ENCODE data around the gene C21orf58.

C21orf58 gene

DNA sequence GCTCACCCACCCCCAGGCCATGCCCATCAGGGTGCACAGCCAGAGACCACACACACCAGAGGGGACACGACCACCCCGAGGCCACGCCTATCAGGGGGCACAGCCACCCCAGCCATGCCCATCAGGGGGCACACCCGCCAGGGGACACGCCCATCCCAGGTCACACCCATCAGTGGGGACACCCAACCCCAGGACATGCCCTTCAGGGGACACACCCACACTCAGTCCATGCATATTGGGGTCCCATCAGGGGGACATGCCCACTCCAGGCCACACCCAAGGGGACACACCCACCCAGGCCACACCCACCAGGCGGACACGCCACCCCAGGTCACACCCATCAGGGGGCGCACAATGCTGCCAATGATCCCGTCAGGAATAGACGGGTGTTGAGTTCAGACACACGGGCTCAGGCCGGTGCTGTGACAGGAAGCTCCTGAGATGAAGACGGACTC lies 59.0 kb downstream of the C21orf58 start:
- DNase-seq = no peak

DNA sequence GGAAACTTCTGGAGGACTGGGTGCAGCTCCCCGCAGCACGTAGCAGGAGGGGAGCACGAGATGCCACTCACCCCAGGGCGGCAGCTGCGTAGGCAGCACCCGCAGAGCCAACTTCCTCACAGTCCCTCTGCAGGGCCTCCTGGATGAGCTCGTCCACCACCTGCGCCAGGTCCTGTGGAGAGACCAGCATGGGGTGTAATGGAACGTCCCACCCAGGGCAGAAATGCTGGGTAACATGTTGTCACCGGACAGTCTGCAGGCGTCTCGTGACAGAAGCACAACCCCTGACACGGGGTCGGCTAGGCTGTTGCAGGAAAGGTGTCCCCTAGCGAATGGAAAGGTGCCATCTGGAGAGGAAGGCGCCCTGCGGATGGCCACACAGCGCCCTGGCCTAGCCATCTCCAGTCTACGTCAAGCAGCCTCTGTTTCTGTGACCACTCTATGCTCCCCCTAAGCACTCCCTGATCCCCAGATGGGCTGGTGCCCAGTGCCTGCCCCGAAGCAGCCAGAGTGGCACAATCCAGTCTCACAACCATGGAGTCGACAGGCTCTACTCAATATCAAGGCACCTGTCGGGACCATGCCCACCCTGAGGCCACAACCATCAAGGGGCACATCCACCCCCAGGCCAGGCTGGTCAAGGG lies 59.5 kb downstream of the C21orf58 start:
- no peak for DNase-seq

GRCh38 chr21:46256501-46256994 lies 67.1 kb downstream of the C21orf58 start:
- DNase-seq = no peak

- DNase-seq = no peak
These were observed 67.8 kb downstream of the C21orf58 start for GRCh38 chr21:46255758-46256337.

DNA sequence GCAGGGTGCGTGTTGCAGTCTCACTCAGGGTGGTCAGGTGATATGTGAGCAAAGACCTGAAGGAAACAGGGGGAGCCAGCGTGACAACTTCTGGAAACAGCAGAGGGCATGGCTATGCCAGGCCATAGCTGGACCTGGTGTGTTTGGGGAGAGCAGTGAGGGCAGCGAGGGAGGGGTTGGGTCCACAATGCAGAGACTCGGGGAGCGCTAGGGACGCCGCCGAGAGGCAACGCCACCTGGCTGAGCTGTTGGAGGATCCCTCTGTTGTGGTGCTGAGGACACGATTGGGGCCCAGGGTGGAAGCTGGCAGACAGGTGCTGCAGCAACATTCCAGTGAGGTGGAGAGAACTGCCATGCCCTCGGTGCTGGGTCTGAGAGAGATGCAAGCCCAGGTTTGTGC lies 68.5 kb downstream of the C21orf58 start:
- no peak for DNase-seq

GRCh38 chr21:46254208-46254975 lies 69.3 kb downstream of the C21orf58 start:
- no peak for DNase-seq

DNA sequence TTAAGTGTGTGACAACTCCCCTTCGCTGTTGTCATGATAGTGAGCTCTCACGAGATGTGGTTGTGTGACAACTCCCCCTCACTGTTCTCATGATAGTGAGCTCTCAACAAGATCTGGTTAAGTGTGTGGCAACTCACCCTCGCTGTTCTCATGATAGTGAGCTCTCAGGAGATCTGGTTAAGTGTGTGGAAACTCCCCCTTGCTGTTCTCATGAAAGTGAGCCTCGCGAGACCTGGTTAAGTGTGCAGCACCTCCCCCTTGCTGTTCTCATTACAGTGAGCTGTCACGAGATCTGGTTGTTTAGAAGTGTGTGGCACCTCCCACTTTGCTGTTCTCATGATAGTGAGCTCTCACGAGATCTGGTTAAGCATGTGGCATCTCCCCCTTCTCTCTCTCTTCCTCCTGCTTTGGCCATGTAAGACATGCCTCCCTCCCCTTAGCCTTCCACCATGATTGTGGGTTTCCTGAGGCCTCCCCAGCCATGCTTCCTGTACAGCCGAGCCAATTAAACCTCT lies 70.0 kb downstream of the C21orf58 start:
- DNase-seq = no peak

- DNase-seq = no peak
These were observed 70.8 kb downstream of the C21orf58 start for GRCh38 chr21:46252840-46253239.

All from hypothalamus (tissue), 51 donors.